Measurements from ENCODE around the gene THRAP3.

DNA sequence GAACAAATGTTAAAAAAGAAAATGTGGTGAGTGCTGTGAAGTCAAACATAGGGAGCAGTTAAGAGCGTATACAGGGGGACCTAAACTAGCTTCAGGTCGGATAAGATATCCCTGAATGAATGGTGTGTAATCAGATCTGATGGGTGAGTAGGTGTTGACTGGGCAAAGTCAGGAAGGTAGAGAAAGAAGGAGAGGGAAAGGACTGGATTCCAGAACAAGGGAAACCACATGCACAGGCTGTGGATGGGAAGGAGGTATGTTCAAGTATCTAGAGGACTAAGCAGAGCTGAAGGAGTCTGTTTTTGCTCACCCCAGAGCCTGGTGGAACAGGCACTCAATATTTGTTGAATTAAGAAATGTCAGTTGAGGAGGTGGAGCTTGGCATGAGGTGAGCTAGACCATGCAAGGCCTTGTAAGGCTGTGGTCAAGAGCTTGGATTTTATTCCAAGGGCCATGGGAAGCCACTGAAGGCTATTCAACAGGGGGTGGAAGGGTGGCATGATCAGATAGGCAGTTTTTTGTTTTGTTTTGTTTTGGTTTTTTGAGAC lies 40.9 kb upstream of the THRAP3 start:
- TF ChIP-seq, protein P1, sequence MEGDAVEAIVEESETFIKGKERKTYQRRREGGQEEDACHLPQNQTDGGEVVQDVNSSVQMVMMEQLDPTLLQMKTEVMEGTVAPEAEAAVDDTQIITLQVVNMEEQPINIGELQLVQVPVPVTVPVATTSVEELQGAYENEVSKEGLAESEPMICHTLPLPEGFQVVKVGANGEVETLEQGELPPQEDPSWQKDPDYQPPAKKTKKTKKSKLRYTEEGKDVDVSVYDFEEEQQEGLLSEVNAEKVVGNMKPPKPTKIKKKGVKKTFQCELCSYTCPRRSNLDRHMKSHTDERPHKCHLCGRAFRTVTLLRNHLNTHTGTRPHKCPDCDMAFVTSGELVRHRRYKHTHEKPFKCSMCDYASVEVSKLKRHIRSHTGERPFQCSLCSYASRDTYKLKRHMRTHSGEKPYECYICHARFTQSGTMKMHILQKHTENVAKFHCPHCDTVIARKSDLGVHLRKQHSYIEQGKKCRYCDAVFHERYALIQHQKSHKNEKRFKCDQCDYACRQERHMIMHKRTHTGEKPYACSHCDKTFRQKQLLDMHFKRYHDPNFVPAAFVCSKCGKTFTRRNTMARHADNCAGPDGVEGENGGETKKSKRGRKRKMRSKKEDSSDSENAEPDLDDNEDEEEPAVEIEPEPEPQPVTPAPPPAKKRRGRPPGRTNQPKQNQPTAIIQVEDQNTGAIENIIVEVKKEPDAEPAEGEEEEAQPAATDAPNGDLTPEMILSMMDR (IDR thresholded peaks at IDR 0.05) = no peak
- TF ChIP-seq ZFX (IDR thresholded peaks at IDR 0.05; ENCODE audit: borderline replicate concordance) = no peak

Data from 22Rv1 (cell line).